Raji (cell line): ENCODE measurements around the gene NIPA2.

Source experiments
- POLR2A ChIP-seq: IDR thresholded peaks from 2 replicates; pipeline ENCODE4 v1.6.1; 2011; ENCODE audit warnings: low read depth, low read length, control low read depth; ENCODE audit not compliant: insufficient read depth

The NIPA2 gene

GRCh38 chr15:22902578-22902977 lies 64.1 kb downstream of the NIPA2 start:
- no peak for TF ChIP-seq POLR2A

DNA sequence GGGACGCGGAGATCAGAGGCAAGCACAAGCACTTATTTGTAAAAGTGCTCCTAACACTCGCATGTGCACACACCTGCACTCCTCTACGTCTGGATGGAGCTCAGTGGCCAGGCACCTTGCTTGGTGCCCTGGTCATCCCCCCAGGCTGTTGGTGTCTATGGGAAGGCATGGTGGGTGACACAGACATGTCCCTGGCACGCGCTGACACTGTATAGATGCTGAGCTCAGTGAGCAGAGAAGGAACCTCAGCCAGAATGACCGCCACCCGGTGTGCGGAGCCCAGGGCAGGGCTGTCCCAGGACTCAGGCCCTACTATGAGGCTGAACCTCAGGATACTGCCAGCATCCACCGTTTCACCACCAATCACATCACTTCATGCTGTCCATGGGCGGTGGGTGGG lies 64.5 kb downstream of the NIPA2 start:
- TF ChIP-seq POLR2A = no peak

GRCh38 chr15:22903427-22903826 lies 65.0 kb downstream of the NIPA2 start:
- TF ChIP-seq POLR2A = no peak

DNA sequence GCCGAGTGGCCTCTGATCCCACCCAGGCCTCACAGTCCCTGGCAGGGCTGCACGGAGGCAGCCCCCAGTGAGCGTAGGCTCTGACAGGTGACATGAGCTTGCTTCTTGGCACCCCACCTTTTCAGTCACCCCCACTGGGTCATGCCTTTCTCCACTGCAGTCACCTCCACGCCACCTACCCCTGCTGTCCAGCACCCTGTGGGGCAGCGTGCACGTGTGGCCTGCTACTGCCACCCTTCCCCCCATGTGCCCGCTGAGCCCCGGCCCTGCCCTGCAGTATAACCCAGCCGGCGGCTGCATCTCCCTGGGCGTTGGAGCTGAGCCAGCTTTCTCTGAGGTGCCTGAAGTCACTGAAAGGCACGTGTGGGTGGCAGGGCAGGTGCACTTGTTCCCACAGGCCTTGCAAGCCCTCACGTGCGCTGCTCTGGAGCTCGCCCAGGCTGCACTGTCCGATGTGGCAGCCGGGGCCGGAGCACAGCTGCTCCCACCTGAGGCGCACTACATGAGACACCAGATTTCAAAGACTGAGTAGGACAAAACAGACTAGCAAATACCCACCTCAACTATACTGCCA lies 65.6 kb downstream of the NIPA2 start:
- TF ChIP-seq POLR2A = no peak

- TF ChIP-seq POLR2A = no peak
Measured at GRCh38 chr15:22904736-22905135, 66.3 kb downstream of the NIPA2 start.

DNA sequence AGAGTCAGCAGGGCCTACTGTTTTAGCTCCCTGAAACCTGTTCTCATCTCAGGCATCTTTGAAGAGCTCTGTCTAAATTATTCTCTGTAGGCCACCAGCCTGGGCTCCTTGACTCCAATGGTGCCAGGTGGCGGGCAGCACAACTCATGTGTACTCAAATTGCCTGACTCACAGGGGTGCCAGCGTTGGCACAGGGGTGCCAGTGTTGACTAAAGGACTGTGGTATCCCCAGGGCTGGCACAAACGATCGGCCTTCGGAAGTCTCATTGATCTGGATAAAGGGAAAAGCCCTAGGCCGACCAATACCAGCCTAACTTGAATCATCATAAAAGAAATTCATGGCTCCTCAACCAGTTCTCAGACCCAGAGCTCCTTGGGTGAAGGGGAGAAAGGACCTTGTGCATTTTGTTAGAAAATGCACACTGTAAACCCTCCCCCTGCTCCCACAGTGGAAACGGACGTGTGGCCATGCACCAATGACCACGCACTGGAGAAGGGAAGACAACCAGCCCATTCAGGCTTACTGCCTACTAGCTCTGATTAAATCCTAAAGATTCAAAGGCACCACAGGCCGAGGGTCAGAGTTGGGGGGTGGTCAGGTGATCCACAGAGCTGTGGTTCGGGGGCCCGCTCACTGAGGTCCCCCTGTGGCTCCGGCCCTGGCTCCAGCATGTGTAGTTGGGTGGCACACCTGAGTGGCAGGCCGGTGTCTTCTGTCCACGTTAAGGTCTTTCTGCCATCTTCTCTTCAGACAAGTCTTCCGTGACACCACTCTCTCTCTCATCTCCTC lies 68.9 kb downstream of the NIPA2 start:
- no peak for TF ChIP-seq POLR2A

DNA sequence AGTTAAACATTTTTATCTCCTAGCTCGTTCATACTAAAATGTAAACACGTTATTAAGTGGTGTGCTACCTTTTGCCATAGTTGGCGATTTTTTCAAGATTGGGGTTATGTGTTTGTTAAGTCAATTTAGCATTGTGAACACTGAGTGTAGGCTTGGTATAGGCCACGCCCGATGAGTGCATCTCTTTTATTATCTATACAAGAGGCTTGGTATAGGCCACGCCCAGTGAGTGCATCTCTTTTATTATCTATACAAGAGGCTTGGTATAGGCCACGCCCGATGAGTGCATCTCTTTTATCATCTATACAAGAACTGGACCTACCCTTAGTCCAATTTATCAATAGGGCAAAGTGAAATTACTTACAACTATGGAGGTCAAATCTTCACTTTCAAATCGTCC lies 70.4 kb downstream of the NIPA2 start:
- TF ChIP-seq POLR2A = no peak

DNA sequence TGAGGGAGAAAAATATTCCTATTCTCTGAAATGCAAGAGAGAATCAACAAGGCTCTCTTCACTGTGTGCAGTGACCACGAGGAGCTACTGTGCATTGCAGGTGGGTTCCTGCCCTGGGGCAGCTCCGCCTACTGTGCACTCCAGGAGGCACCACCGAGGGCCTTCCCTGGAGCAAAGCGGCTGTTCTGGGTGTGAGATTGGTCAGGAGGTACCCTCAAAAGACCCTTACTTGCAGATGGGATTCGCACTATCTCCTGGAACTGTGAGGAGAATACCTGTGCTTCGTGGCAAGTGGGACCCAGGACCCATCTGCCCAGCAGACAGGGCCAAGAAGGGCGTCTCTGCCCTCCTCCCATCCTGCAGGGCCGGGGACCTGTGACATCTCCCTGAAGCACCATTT lies 72.8 kb downstream of the NIPA2 start:
- TF ChIP-seq POLR2A = no peak

GRCh38 chr15:22912256-22912655 lies 73.8 kb downstream of the NIPA2 start:
- no peak for TF ChIP-seq POLR2A

DNA sequence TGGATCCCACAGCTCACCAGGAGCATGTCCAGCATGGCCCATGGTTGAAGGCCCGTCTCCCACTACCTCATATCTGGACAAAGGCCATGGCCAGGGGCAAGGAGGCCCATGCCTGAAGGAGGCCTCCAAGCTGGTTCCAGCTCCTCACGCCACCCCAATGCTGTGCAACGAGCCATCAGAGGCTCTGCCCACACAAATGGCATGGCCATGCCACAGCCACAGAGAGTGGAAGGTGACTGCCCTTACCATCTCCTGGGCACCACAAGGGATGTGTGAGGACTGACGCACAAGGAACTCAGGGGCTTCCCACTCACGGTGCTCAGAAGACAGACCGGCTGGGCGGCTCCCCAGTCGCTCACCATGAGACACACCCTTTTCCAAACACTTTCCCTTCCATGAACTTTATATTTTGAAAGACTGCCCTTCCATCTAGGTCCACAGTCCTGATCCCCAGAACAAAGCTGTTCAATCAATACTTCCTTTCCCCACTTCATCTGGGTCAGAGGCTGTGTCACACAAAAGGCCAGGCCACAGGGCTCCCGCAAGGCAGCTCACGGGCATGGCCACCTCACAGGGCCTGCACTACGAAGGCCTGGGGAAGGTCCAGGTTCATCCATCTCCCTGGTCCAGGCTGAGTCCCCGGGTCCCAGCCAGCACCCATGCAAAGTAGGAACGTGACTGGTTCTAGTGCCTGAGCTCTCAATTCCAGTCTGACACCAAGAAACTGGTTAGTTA lies 75.3 kb downstream of the NIPA2 start:
- no peak for TF ChIP-seq POLR2A

GRCh38 chr15:22915866-22916515 lies 77.5 kb downstream of the NIPA2 start:
- no peak for TF ChIP-seq POLR2A

GRCh38 chr15:22916606-22917350 lies 78.3 kb downstream of the NIPA2 start:
- TF ChIP-seq POLR2A = no peak

GRCh38 chr15:22917556-22917955 lies 79.1 kb downstream of the NIPA2 start:
- no peak for TF ChIP-seq POLR2A
